Esophagus muscularis mucosa (tissue), 4 donors: ENCODE results near the gene ACOD1. TPM values are rescaled to one million over a fixed set of nuclear protein-coding genes. Genes with fewer than 3 reads are reported as not detected.

ENCODE experiments used
- DNase-seq: peaks from one replicate; pipeline ENCODE4 v3.0.0-alpha.2; 2017; ENCODE audit errors: extremely low spot score
- H3K27ac ChIP-seq, 4 donors: fragments of 200-600 bp; sonication (generic); replicated peaks in 1 of 4; 1 replicate in 3 of 4; 2 replicates in 1 of 4; pipeline ENCODE4 v1.5.1; 2016 to 2019; ENCODE audit warnings: mild to moderate bottlenecking in 1 of 4
- H3K27me3 ChIP-seq, 4 donors: fragments of 200-600 bp; sonication (generic); one replicate each; pipeline versions ENCODE4 v1.5.1 to v1.6.0; 2016 to 2019
- H3K36me3 ChIP-seq, 4 donors: fragments of 200-600 bp; sonication (generic); one replicate each; pipeline ENCODE4 v1.5.1; 2016 to 2019
- H3K4me1 ChIP-seq, 4 donors: fragments of 200-600 bp; sonication (generic); one replicate each; pipeline ENCODE4 v1.5.1; 2016 to 2019
- H3K4me3 ChIP-seq, 4 donors: fragments of 200-600 bp; sonication (generic); 1 replicate in 2 of 4; 2 replicates in 2 of 4; pipeline ENCODE4 v1.5.1; 2016 to 2019; ENCODE audit warnings: mild to moderate bottlenecking in 4 of 4, moderate library complexity in 1 of 4
- H3K9me3 ChIP-seq, 4 donors: fragments of 200-600 bp; sonication (generic); 1 replicate in 3 of 4; 2 replicates in 1 of 4; pipeline ENCODE4 v1.5.1; 2016 to 2019
- EP300 ChIP-seq: sonication (generic); formaldehyde crosslinking; IDR thresholded peaks from one replicate; pipeline ENCODE4 v1.6.1; 2017; ENCODE audit warnings: antibody characterized with exemption
- POLR2A ChIP-seq: fragments of 450-650 bp; IDR thresholded peaks from one replicate; pipeline ENCODE4 v1.6.1; 2017; ENCODE audit warnings: antibody characterized with exemption, moderate library complexity, mild to moderate bottlenecking, low read depth
- POLR2AphosphoS5 ChIP-seq, 2 donors: sonication (generic); formaldehyde crosslinking; IDR thresholded peaks; one replicate each; pipeline ENCODE4 v1.6.1; 2017; ENCODE audit warnings: antibody characterized with exemption in 2 of 2
- WGBS: methylation state at CpG from one replicate; pipeline ENCODE4 v1.1.5; 2018; 5-methylcytosine and 5-hydroxymethylcytosine counted together
- intact Hi-C: fragments of 100-400 bp; cut with DNase I; formaldehyde crosslinking; loops from one replicate; pipeline ENCODE4 v1.15.1; 2023
- total RNA-seq, 4 donors: library from RNA; depleted of rRNA; stranded (reverse); fragments of >200 nt; gene quantifications; one replicate each; pipeline versions ENCODE4 v1.1.0 to v1.2.1, GENCODE V29; 2016
- TF ChIP-seq, protein P1 (sequence below), 3 experiments: fragments of 200-600 bp in 2 of 3; fragments of 450-650 bp in 1 of 3; sonication (generic) in 2 of 3; IDR thresholded peaks; one replicate each; pipeline ENCODE4 v1.5.1; 2017 to 2019; ENCODE audit warnings: antibody characterized with exemption in 3 of 3, mild to moderate bottlenecking in 2 of 3, moderate library complexity in 1 of 3

Gene ACOD1
- total RNA-seq, 4 donors from 2014 or later = not detected

DNA sequence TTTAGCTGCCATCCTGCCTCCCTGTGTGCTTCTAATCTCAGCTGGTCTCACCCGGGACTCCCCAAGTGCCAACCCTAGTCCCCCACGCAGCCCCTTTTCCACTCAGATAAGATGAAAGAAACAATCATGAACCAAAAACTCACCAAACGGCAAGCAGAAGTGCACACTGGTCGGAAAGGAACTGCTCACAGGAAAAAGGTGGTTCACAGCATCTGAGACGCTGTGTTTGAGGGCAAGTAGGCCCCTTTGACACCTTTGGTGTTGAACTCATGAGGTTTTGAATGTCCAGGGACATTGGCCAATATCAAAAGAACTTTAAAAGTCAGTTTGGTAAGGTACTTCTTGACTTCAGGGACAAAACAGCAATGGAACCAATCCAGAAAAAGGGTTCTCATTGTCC lies 20.4 kb upstream of the ACOD1 start:
- no peak for TF ChIP-seq EP300
- H3K4me1 ChIP-seq = no peaks in the 10 kb centered on the region
- peaks cover 0 to 11% (median 5%) of the 10 kb centered on the region in 4 donors for H3K9me3 ChIP-seq
- 87% methylated on average over 5 of the region's 5 CpGs for WGBS
- no peaks in the 10 kb centered on the region for H3K36me3 ChIP-seq
- H3K27ac ChIP-seq = no peak overlapping the region
- DNase-seq = no peak
- intact Hi-C loops = no loop called here
- H3K4me3 ChIP-seq = no peak overlapping the region
- no peaks in the 10 kb centered on the region for H3K27me3 ChIP-seq

DNA sequence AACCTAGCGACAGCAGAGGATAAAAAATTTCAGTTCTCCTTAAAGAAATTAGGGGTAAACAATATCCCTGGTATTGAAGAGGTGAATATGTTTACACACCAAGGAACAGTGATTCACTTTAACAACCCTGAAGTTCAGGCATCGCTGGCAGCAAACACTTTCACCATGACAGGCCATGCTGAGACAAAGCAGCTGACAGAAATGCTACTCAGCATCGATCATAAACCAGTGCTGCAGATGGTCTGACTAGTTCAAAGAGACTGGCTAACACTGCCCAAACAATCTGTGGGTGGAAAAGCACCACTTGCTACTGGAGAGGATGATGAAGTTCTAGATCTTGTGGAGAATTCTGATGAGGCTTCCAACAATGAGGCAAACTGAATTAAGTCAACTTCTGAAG lies 19.9 kb upstream of the ACOD1 start:
- TF ChIP-seq POLR2A (no peak), EP300 (no peak), POLR2AphosphoS5 (IDR thresholded peaks at IDR 0.05) (no peak)
- TF ChIP-seq, protein P1, sequence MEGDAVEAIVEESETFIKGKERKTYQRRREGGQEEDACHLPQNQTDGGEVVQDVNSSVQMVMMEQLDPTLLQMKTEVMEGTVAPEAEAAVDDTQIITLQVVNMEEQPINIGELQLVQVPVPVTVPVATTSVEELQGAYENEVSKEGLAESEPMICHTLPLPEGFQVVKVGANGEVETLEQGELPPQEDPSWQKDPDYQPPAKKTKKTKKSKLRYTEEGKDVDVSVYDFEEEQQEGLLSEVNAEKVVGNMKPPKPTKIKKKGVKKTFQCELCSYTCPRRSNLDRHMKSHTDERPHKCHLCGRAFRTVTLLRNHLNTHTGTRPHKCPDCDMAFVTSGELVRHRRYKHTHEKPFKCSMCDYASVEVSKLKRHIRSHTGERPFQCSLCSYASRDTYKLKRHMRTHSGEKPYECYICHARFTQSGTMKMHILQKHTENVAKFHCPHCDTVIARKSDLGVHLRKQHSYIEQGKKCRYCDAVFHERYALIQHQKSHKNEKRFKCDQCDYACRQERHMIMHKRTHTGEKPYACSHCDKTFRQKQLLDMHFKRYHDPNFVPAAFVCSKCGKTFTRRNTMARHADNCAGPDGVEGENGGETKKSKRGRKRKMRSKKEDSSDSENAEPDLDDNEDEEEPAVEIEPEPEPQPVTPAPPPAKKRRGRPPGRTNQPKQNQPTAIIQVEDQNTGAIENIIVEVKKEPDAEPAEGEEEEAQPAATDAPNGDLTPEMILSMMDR (IDR thresholded peaks at IDR 0.05) = no peak
- intact Hi-C loops = no loop called here
- Histone ChIP-seq H3K4me1 (no peaks in the 10 kb centered on the region), H3K36me3 (no peaks in the 10 kb centered on the region), H3K4me3 (no peak overlapping the region), H3K9me3 (peaks cover 0 to 11% (median 5%) of the 10 kb centered on the region in 4 donors), H3K27ac (no peak overlapping the region), H3K27me3 (no peaks in the 10 kb centered on the region)
- DNase-seq = no peak
- WGBS = 75% methylated on average over 3 of the region's 3 CpGs

DNA sequence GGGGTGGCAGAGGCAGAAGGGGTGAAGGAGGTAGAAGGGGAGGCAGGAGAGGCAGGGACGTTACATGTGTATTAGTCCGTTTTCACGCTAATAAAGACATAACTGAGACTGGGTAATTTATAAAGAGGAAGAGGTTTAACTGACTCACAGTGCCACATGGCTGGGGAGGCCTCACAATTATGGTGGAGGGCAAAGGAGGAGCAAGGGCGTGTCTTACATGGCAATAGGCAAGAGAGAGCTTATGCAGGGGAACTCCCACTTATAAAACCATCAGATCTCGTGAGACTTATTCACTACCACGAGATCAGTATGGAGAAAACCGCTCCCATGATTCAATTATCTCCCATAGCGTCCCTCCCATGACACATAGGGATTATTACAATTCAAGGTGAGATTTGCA lies 19.0 kb upstream of the ACOD1 start:
- H3K4me3 ChIP-seq = no peak overlapping the region
- H3K27me3 ChIP-seq = no peaks in the 10 kb centered on the region
- TF ChIP-seq POLR2A = no peak
- no peak for TF ChIP-seq POLR2AphosphoS5 (IDR thresholded peaks at IDR 0.05)
- TF ChIP-seq, protein P1 (IDR thresholded peaks at IDR 0.05) = no peak
- TF ChIP-seq EP300 = no peak
- no peak for DNase-seq
- H3K4me1 ChIP-seq = no peaks in the 10 kb centered on the region
- no peak overlapping the region for H3K27ac ChIP-seq
- no peaks in the 10 kb centered on the region for H3K36me3 ChIP-seq
- 85% methylated on average over 8 of the region's 8 CpGs for WGBS
- intact Hi-C loops = no loop called here
- peaks cover 0 to 11% (median 5%) of the 10 kb centered on the region in 4 donors for H3K9me3 ChIP-seq

DNA sequence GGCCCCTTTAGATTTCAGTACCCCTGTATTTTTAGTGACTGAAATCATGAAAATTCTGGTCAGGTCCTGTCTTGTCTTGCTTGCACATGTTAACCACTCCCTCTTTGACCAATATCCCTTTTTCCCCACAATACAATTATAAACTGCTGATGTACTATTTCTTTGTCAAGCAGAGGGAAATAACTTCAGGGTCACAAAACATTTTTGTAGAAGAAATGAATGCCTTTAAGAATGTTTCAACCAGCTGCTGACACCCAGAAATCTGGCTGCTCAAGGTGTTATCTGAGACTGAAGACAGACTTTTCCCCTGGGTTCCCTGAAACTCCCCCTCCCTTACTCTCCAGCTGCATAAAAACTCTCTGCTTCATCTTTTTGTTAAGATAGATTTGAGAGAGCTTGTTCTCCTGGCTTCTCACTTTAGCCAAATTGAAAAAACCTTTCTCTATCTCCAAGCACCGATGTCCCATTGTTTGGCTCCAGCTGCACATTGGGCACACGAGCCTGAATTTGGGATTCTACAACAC lies 18.4 kb upstream of the ACOD1 start:
- intact Hi-C loops = no loop called here
- Histone ChIP-seq H3K9me3 (peaks cover 0 to 11% (median 5%) of the 10 kb centered on the region in 4 donors), H3K36me3 (no peaks in the 10 kb centered on the region), H3K4me3 (no peak overlapping the region), H3K27me3 (no peaks in the 10 kb centered on the region), H3K27ac (no peak overlapping the region), H3K4me1 (no peaks in the 10 kb centered on the region)
- WGBS = 67% methylated on average over 2 of the region's 2 CpGs
- no peak for DNase-seq
- TF ChIP-seq EP300 = no peak

DNA sequence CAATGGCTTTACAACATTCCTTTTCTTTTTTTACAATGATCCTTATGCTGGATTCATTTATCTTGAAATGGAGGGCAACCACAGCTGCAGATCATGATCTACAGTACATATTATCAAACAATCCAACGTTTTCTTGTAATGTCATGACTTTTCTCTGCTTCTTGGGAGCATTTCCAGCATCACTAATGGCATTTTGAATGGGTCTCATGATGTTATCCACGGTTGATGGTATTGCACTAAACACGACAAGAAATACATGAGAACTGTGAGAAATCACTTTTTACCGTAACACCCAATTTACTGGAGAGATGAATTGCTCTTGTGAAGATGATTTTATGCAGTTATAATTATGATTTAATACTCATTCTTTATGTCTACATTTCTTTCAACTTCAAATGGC lies 16.2 kb upstream of the ACOD1 start:
- intact Hi-C loops = no loop called here
- H3K27ac ChIP-seq = no peak overlapping the region
- no peak for DNase-seq
- no peaks in the 10 kb centered on the region for H3K27me3 ChIP-seq
- no peaks in the 10 kb centered on the region for H3K4me1 ChIP-seq
- no peaks in the 10 kb centered on the region for H3K36me3 ChIP-seq
- H3K9me3 ChIP-seq = peaks cover 0 to 11% (median 5%) of the 10 kb centered on the region in 4 donors
- WGBS = 67% methylated on average over 4 of the region's 4 CpGs
- no peak overlapping the region for H3K4me3 ChIP-seq
- no peak for TF ChIP-seq POLR2AphosphoS5 (IDR thresholded peaks at IDR 0.05)
- TF ChIP-seq, protein P1 (IDR thresholded peaks at IDR 0.05) = no peak
- no peak for TF ChIP-seq POLR2A
- no peak for TF ChIP-seq EP300

DNA sequence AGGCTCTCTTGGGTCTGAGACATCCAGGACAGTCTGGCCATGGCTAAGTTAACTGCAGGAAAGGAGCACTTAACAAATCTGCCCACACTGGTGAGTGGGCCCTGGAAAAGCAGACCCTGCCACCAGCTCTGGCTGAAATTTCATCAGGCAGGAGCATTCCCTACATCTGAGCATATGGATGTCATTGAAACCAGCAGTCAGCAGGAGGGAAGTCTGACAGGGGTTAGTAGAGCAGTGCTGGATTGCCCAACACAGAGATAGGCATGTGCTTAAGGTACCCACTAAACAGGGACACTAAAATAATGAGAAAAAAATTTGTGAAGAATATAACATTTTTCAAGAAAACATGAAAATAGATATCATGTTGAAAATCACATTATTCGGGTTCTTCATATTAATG lies 13.6 kb upstream of the ACOD1 start:
- Histone ChIP-seq H3K9me3 (peaks cover 0 to 11% (median 5%) of the 10 kb centered on the region in 4 donors), H3K36me3 (no peaks in the 10 kb centered on the region), H3K27ac (no peak overlapping the region), H3K27me3 (no peaks in the 10 kb centered on the region), H3K4me1 (no peaks in the 10 kb centered on the region), H3K4me3 (no peak overlapping the region)
- WGBS = 100% methylated on average over 1 of the region's 1 CpG
- DNase-seq = no peak
- TF ChIP-seq EP300 (no peak), POLR2AphosphoS5 (IDR thresholded peaks at IDR 0.05) (no peak)
- intact Hi-C loops = no loop called here
